ENCODE results near the gene EMP1.

DNA sequence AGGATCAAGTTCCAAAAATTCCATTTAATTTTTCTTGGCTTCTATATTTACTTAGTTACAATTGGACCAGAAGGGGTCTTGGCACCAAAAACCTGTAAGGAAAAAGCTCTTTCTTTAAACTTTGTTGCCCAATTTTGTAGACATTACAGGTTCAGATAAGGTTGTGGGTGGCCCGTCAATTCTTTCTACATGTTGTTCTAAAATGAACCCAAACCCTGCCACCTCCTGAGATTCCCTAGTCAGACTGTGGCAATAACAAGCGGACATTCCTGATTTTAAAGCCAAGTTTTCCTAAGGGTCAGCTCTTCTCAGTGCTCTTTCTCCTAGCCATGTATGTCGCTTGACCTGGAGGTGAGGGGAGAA lies 48.1 kb upstream of the EMP1 start:
- TF ChIP-seq POLR2AphosphoS5 (IDR thresholded peaks at IDR 0.05; ENCODE audit: low read depth, low read length), result no peak
- TF ChIP-seq TAF1 (IDR thresholded peaks at IDR 0.05; ENCODE audit: low read depth, low read length), result no peak
- no peak for TF ChIP-seq POLR2A (IDR thresholded peaks at IDR 0.05; ENCODE audit: low read depth, low read length)
- TF ChIP-seq SPI1 (IDR thresholded peaks at IDR 0.05; ENCODE audit: low read depth, low read length), result no peak
- TF ChIP-seq POU2F2 (IDR thresholded peaks at IDR 0.05; ENCODE audit: low read depth, low read length), result no peak
- TF ChIP-seq PAX5 (IDR thresholded peaks at IDR 0.05; ENCODE audit: insufficient read depth, low read length, severe bottlenecking), result no peak

All from GM12891 (cell line).